LNCaP clone FGC (cell line): ENCODE results near the gene LITAFD.

Experiments used
- DNase-seq: peaks from one replicate; pipeline ENCODE4 v3.0.0-alpha.2; 2011; ENCODE audit warnings: low read depth
- H3K4me3 ChIP-seq: 2 replicates; pipeline ENCODE4 v1.5.1; 2011; ENCODE audit warnings: mild to moderate bottlenecking, low read depth, low read length, control low read depth
- CTCF ChIP-seq: IDR thresholded peaks from 2 replicates; pipeline ENCODE4 v1.5.1; 2012; ENCODE audit warnings: mild to moderate bottlenecking; ENCODE audit not compliant: control insufficient read depth, insufficient read depth; ENCODE audit errors: extremely low read depth

Gene LITAFD

GRCh38 chr16:8877894-8878522, 4.1 kb upstream of the LITAFD start:
- no peak for TF ChIP-seq CTCF
- no peak overlapping the region for H3K4me3 ChIP-seq
- DNase-seq = no peak

- no peak for DNase-seq
- H3K4me3 ChIP-seq = no peak overlapping the region
- no peak for TF ChIP-seq CTCF
These were observed 3.6 kb upstream of the LITAFD start for GRCh38 chr16:8878523-8878911.

- no peak for TF ChIP-seq CTCF
- H3K4me3 ChIP-seq = no peak overlapping the region
- DNase-seq = no peak
These were observed 1.2 kb upstream of the LITAFD start for GRCh38 chr16:8880839-8881510.

GRCh38 chr16:8882725-8883377, 700 bp downstream of the LITAFD start:
- no peak for DNase-seq
- no peak overlapping the region for H3K4me3 ChIP-seq
- no peak for TF ChIP-seq CTCF

- no peak for TF ChIP-seq CTCF
- no peak for DNase-seq
- H3K4me3 ChIP-seq = no peak overlapping the region
These were observed 3.8 kb downstream of the LITAFD start for GRCh38 chr16:8885674-8886592.

GRCh38 chr16:8886593-8887430, 4.7 kb downstream of the LITAFD start:
- H3K4me3 ChIP-seq = no peak overlapping the region
- DNase-seq = no peak
- TF ChIP-seq CTCF = no peak
